PFSK-1 (cell line): Measurements from ENCODE around the gene GANAB.

Experiments used
- FOXP2 ChIP-seq: optimal IDR thresholded peaks from 2 replicates; pipeline ENCODE3; 2011; ENCODE audit warnings: borderline replicate concordance, control low read depth, inconsistent platforms; ENCODE audit not compliant: insufficient read depth; ENCODE audit errors: extremely low read length, extremely low read depth
- POLR2AphosphoS5 ChIP-seq: IDR thresholded peaks from 2 replicates; pipeline ENCODE4 v1.6.1; 2012; ENCODE audit warnings: low read depth, mild to moderate bottlenecking, control low read depth, low read length, moderate library complexity
- SIN3A ChIP-seq: IDR thresholded peaks from 2 replicates; pipeline ENCODE4 v1.6.1; 2012; ENCODE audit warnings: mild to moderate bottlenecking, low read length, moderate library complexity, borderline replicate concordance; ENCODE audit not compliant: insufficient read depth
- TAF1 ChIP-seq: IDR thresholded peaks from 2 replicates; pipeline ENCODE4 v1.6.1; 2012; ENCODE audit warnings: low read length, control low read depth, borderline replicate concordance; ENCODE audit not compliant: insufficient read depth
- TF ChIP-seq, protein P1 (sequence below), 2 experiments: IDR thresholded peaks; 2 replicates each; pipeline versions ENCODE4 v1.6.1 to v1.8.0; 2011 to 2012; ENCODE audit warnings: low read depth in 2 of 2, low read length in 2 of 2, control low read depth in 1 of 2, inconsistent platforms in 1 of 2, mild to moderate bottlenecking in 1 of 2, moderate library complexity in 1 of 2; ENCODE audit not compliant: insufficient read depth in 1 of 2

Gene GANAB

DNA sequence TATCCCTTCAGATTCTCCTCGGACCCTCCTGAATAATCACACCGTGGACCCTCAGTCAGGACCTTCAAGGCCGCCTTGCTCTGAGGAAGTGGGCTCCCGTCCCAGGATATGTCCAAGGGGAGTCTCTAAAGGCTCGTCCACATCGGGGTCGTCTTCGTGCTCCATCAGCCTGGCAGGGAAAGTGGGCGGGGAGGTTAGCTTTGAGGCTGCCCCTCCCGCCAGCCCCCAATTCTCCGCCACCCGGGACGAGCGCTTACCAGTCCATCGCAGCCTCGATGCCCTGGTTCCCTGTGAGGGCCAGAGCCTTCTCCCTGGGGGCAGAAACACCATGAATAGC is 32.0 kb upstream of the GANAB start:
- TF ChIP-seq FOXP2 (no peak), SIN3A (no peak), POLR2AphosphoS5 (no peak), TAF1 (no peak)
- TF ChIP-seq, protein P1, sequence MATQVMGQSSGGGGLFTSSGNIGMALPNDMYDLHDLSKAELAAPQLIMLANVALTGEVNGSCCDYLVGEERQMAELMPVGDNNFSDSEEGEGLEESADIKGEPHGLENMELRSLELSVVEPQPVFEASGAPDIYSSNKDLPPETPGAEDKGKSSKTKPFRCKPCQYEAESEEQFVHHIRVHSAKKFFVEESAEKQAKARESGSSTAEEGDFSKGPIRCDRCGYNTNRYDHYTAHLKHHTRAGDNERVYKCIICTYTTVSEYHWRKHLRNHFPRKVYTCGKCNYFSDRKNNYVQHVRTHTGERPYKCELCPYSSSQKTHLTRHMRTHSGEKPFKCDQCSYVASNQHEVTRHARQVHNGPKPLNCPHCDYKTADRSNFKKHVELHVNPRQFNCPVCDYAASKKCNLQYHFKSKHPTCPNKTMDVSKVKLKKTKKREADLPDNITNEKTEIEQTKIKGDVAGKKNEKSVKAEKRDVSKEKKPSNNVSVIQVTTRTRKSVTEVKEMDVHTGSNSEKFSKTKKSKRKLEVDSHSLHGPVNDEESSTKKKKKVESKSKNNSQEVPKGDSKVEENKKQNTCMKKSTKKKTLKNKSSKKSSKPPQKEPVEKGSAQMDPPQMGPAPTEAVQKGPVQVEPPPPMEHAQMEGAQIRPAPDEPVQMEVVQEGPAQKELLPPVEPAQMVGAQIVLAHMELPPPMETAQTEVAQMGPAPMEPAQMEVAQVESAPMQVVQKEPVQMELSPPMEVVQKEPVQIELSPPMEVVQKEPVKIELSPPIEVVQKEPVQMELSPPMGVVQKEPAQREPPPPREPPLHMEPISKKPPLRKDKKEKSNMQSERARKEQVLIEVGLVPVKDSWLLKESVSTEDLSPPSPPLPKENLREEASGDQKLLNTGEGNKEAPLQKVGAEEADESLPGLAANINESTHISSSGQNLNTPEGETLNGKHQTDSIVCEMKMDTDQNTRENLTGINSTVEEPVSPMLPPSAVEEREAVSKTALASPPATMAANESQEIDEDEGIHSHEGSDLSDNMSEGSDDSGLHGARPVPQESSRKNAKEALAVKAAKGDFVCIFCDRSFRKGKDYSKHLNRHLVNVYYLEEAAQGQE (IDR thresholded peaks at IDR 0.05; ENCODE audit: insufficient read depth in 1 of 2, low read depth in 2 of 2, low read length in 2 of 2): no peak

DNA sequence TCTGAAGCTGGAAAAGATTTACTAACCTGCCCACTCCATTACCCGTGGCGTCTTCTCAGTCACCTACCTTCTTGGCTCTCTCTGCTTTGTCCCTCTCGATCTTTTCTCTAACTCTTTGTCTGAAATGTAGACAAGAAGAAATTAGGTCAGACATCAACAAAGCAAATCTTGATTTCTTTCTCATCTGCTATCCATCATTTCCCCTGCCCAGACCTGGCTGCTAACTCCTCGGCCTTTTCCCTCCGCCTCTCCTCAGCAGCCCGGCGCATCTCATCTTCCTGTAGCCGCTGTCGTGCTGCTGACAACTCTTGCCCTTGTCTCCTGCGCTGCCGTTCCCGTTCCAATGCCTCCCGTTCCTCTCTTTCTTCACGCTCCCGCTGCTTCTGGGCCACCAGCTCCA is 31.3 kb upstream of the GANAB start:
- TF ChIP-seq, protein P1 (IDR thresholded peaks at IDR 0.05; ENCODE audit: insufficient read depth in 1 of 2, low read depth in 2 of 2, low read length in 2 of 2): no peak
- no peak for TF ChIP-seq FOXP2
- no peak for TF ChIP-seq POLR2AphosphoS5
- no peak for TF ChIP-seq SIN3A
- no peak for TF ChIP-seq TAF1

DNA sequence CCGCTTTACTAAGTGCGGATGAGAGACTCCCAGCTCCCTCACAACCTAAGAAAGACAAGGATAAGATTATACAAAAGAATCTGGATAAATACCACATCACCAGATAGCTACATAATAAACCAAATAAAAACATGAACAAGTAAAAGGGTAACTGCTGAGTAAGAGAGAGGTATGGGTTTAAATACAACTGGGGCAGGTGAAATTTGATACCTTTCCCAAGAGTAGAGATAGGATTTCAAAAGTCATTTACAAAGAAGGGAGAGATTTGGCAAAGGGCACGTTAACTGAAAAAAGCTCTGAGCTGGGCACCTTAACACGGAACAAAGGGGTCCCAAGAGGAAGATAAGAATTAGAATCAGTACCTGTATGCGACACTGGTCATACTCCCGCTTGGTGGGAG is 30.7 kb upstream of the GANAB start:
- TF ChIP-seq FOXP2 (no peak), TAF1 (no peak), SIN3A (no peak), POLR2AphosphoS5 (no peak)
- TF ChIP-seq, protein P1 (IDR thresholded peaks at IDR 0.05; ENCODE audit: insufficient read depth in 1 of 2, low read depth in 2 of 2, low read length in 2 of 2): no peak

DNA sequence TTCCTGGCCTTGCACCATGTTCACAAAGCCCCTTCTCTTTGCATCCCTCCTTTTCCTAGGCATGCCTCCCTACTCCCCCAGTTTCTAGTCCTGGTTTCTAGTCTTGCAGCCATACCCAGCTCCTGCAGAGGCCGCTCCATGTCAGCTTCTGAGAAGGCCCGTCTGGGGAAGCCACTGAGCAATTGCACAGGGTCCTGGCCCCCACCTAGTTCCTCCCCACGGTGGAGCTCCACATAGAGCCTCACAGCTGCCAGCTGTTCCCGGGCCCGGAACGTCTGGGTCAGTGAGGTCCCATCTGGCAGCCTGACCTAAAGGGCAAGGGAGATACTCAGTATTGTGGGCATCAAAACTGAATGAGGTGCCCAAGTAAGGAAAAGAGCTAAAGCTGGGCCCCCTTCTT is 30.3 kb upstream of the GANAB start:
- TF ChIP-seq POLR2AphosphoS5: no peak
- TF ChIP-seq FOXP2: no peak
- no peak for TF ChIP-seq TAF1
- no peak for TF ChIP-seq SIN3A
- TF ChIP-seq, protein P1 (IDR thresholded peaks at IDR 0.05; ENCODE audit: insufficient read depth in 1 of 2, low read depth in 2 of 2, low read length in 2 of 2): no peak

DNA sequence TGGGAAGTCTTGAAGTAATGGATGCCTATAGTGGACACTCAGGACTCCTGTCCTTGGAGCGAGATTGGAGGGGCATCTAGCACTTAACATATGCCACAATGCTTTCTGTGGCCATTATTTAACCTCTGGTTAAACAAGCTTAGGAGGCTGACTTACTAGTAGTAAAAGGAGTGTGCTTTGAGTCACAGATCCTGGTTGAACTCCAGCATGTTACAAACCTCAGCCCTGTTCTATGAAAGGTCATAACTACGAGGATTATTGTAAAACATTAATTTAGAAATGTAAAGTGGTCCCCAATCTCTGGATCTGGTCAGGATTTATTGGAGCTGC is 26.7 kb upstream of the GANAB start:
- TF ChIP-seq SIN3A (no peak), TAF1 (no peak), FOXP2 (no peak), POLR2AphosphoS5 (no peak)
- TF ChIP-seq, protein P1 (IDR thresholded peaks at IDR 0.05; ENCODE audit: insufficient read depth in 1 of 2, low read depth in 2 of 2, low read length in 2 of 2): no peak
